Body of pancreas (tissue), 4 donors: ENCODE measurements around the gene ISL2.

Experiments
- CTCF ChIP-seq, 7 experiments: fragments of 450-650 bp in 4 of 7; fragments of 200-600 bp in 3 of 7; sonication (generic) in 3 of 7; IDR thresholded peaks; one replicate each; pipeline ENCODE4 v1.5.1; 2016 to 2019; ENCODE audit warnings: antibody characterized with exemption in 7 of 7
- POLR2A ChIP-seq, 3 donors: fragments of 450-650 bp; IDR thresholded peaks; one replicate each; pipeline ENCODE4 v1.6.1; 2016; ENCODE audit warnings: antibody characterized with exemption in 3 of 3, mild to moderate bottlenecking in 2 of 3

GRCh38 chr15:76342058-76342381 is 5.4 kb downstream of the ISL2 start:
- TF ChIP-seq CTCF (IDR thresholded peaks at IDR 0.05) (no peak), POLR2A (IDR thresholded peaks at IDR 0.05) (no peak)
